Loucy (cell line): Measurements from ENCODE around the gene TMEM54.

ENCODE experiments used
- H2AFZ ChIP-seq: fragments of 200-600 bp; sonication (generic); 2 replicates; pipeline ENCODE4 v1.6.0; 2016; ENCODE audit warnings: antibody characterized with exemption, mild to moderate bottlenecking, low read length, moderate library complexity
- H3F3A ChIP-seq: fragments of 200-600 bp; 2 replicates; pipeline ENCODE4 v1.6.0; 2016; ENCODE audit warnings: antibody characterized with exemption, low read depth, mild to moderate bottlenecking
- H3K27me3 ChIP-seq: fragments of 200-600 bp; sonication (generic); 2 replicates; pipeline ENCODE4 v1.6.1; 2014; ENCODE audit warnings: low read length, mild to moderate bottlenecking; ENCODE audit not compliant: insufficient read depth, poor library complexity, severe bottlenecking
- H3K36me3 ChIP-seq: fragments of 200-600 bp; sonication (generic); 2 replicates; pipeline ENCODE4 v1.6.1; 2016; ENCODE audit warnings: low read length; ENCODE audit not compliant: insufficient read depth
- H3K4me1 ChIP-seq: fragments of 200-600 bp; sonication (generic); 2 replicates; pipeline ENCODE4 v1.5.1; 2014; ENCODE audit warnings: low read length, mild to moderate bottlenecking; ENCODE audit not compliant: insufficient read depth, poor library complexity, severe bottlenecking
- H3K4me2 ChIP-seq: fragments of 200-600 bp; sonication (generic); 2 replicates; pipeline ENCODE4 v1.6.0; 2014; ENCODE audit warnings: antibody characterized with exemption, low read length, low read depth, mild to moderate bottlenecking; ENCODE audit not compliant: poor library complexity, severe bottlenecking
- H3K4me3 ChIP-seq: fragments of 200-600 bp; sonication (generic); 2 replicates; pipeline ENCODE4 v1.5.1; 2014; ENCODE audit warnings: low read length, mild to moderate bottlenecking, mixed read lengths; ENCODE audit not compliant: poor library complexity, severe bottlenecking
- H3K79me2 ChIP-seq: fragments of 200-600 bp; sonication (generic); 2 replicates; pipeline ENCODE4 v1.6.1; 2014; ENCODE audit warnings: low read length; ENCODE audit not compliant: insufficient read depth
- H3K9ac ChIP-seq: fragments of 200-600 bp; sonication (generic); 2 replicates; pipeline ENCODE4 v1.6.0; 2014; ENCODE audit warnings: mild to moderate bottlenecking, low read depth, low read length, moderate library complexity; ENCODE audit not compliant: poor library complexity, severe bottlenecking
- H3K9me2 ChIP-seq: fragments of 200-600 bp; sonication (generic); replicated peaks from 2 replicates; pipeline ENCODE4 v1.6.1; 2016; ENCODE audit warnings: low read depth, low read length, mixed read lengths
- H3K9me3 ChIP-seq: fragments of 200-600 bp; sonication (generic); 2 replicates; pipeline ENCODE4 v1.6.1; 2014; ENCODE audit warnings: mild to moderate bottlenecking, antibody characterized with exemption, low read length, low read depth; ENCODE audit not compliant: insufficient read depth
- H4K20me1 ChIP-seq: fragments of 200-600 bp; sonication (generic); 2 replicates; pipeline ENCODE4 v1.6.0; 2014; ENCODE audit warnings: antibody characterized with exemption, low read length, mild to moderate bottlenecking; ENCODE audit not compliant: insufficient read depth, poor library complexity, severe bottlenecking
- EZH2phosphoT487 ChIP-seq: fragments of 200-600 bp; IDR thresholded peaks from 2 replicates; pipeline ENCODE4 v1.6.1; 2018; ENCODE audit warnings: antibody characterized with exemption, mild to moderate bottlenecking, moderate library complexity, borderline replicate concordance
- TF ChIP-seq, protein P1 (sequence below): fragments of 200-600 bp; sonication (generic); conservative IDR thresholded peaks from 2 replicates; pipeline ENCODE4 v1.5.1; 2014; ENCODE audit warnings: mild to moderate bottlenecking, antibody characterized with exemption, low read length

Gene TMEM54

GRCh38 chr1:32867671-32868070 is 33.5 kb downstream of the TMEM54 start:
- no peak overlapping the region for H2AFZ ChIP-seq
- H3K9me3 ChIP-seq, result no peaks in the 10 kb centered on the region
- no peaks in the 10 kb centered on the region for H3K79me2 ChIP-seq
- no peak overlapping the region for H3K4me3 ChIP-seq
- no peaks in the 10 kb centered on the region for H3K9me2 ChIP-seq
- no peaks in the 10 kb centered on the region for H4K20me1 ChIP-seq
- H3F3A ChIP-seq, result no peaks in the 10 kb centered on the region
- no peak overlapping the region for H3K9ac ChIP-seq
- no peak for TF ChIP-seq EZH2phosphoT487
- TF ChIP-seq, protein P1, sequence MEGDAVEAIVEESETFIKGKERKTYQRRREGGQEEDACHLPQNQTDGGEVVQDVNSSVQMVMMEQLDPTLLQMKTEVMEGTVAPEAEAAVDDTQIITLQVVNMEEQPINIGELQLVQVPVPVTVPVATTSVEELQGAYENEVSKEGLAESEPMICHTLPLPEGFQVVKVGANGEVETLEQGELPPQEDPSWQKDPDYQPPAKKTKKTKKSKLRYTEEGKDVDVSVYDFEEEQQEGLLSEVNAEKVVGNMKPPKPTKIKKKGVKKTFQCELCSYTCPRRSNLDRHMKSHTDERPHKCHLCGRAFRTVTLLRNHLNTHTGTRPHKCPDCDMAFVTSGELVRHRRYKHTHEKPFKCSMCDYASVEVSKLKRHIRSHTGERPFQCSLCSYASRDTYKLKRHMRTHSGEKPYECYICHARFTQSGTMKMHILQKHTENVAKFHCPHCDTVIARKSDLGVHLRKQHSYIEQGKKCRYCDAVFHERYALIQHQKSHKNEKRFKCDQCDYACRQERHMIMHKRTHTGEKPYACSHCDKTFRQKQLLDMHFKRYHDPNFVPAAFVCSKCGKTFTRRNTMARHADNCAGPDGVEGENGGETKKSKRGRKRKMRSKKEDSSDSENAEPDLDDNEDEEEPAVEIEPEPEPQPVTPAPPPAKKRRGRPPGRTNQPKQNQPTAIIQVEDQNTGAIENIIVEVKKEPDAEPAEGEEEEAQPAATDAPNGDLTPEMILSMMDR, result no peak
- peaks cover 12% of the 10 kb centered on the region; the same call in 1 of the 2 replicates for H3K36me3 ChIP-seq
- no peak overlapping the region for H3K4me2 ChIP-seq
- H3K4me1 ChIP-seq, result peaks cover 8% of the 10 kb centered on the region
- H3K27me3 ChIP-seq, result no peaks in the 10 kb centered on the region

DNA sequence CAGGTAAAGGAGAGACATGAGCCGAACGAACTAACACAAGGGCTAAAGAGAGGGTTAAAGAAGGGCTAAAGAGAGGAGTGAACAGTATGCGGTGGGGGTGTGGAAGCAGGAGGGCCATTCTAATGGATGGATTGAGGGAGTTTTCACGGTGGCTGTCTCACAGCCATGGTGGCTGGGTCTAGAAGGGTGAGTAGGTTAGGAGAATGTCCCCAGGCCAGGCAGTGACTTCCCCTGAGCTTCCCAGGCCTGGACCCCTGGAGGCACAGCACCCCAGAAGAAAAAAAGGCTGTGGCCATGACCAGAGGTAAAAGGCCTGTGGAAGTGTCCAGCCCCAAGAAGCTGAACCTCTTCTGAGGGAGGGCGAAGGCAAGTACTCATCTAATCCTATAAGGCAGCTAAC is 34.0 kb downstream of the TMEM54 start:
- Histone ChIP-seq H3K9ac (no peak overlapping the region), H3K9me2 (no peaks in the 10 kb centered on the region), H3K4me1 (peaks cover 4% of the 10 kb centered on the region), H3F3A (no peaks in the 10 kb centered on the region), H4K20me1 (no peaks in the 10 kb centered on the region), H3K79me2 (no peaks in the 10 kb centered on the region), H3K9me3 (no peaks in the 10 kb centered on the region), H3K4me3 (no peak overlapping the region), H3K36me3 (peaks cover 18% of the 10 kb centered on the region; the same call in 1 of the 2 replicates), H3K4me2 (no peak overlapping the region), H2AFZ (no peak overlapping the region), H3K27me3 (no peaks in the 10 kb centered on the region)
- TF ChIP-seq EZH2phosphoT487, result no peak
- TF ChIP-seq, protein P1, result no peak

- Histone ChIP-seq H4K20me1 (no peaks in the 10 kb centered on the region), H3F3A (no peaks in the 10 kb centered on the region), H3K79me2 (no peaks in the 10 kb centered on the region), H3K9ac (no peak overlapping the region), H3K4me1 (no peaks in the 10 kb centered on the region), H3K36me3 (peaks cover 24% of the 10 kb centered on the region; the same call in 1 of the 2 replicates), H3K4me3 (no peak overlapping the region), H3K4me2 (no peak overlapping the region), H3K9me3 (no peaks in the 10 kb centered on the region), H3K27me3 (no peaks in the 10 kb centered on the region), H3K9me2 (no peaks in the 10 kb centered on the region), H2AFZ (no peak overlapping the region)
- no peak for TF ChIP-seq EZH2phosphoT487
- TF ChIP-seq, protein P1, result no peak
Measured at GRCh38 chr1:32865639-32866405, 35.4 kb downstream of the TMEM54 start.
